DOHH2 (cell line): Measurements from ENCODE around the gene ZNF211.

Source experiments
- H3F3A ChIP-seq: fragments of 200-600 bp; sonication (generic), shearing (Covaris generic); 2 replicates; pipeline ENCODE4 v1.6.0; 2016; ENCODE audit warnings: antibody characterized with exemption, mild to moderate bottlenecking; ENCODE audit not compliant: control insufficient read depth, insufficient read depth
- H3K27ac ChIP-seq: fragments of 200-600 bp; sonication (generic); 2 replicates; pipeline ENCODE4 v1.5.1; 2014; ENCODE audit warnings: low read depth, mild to moderate bottlenecking, low read length, moderate library complexity
- H3K27me3 ChIP-seq: fragments of 200-600 bp; sonication (generic); 2 replicates; pipeline ENCODE4 v1.6.1; 2014; ENCODE audit warnings: mild to moderate bottlenecking, low read length, mixed read lengths; ENCODE audit not compliant: control insufficient read depth
- H3K36me3 ChIP-seq: fragments of 200-600 bp; sonication (generic); 2 replicates; pipeline ENCODE4 v1.6.1; 2014; ENCODE audit warnings: mild to moderate bottlenecking, low read length, moderate library complexity, mixed read lengths; ENCODE audit not compliant: control insufficient read depth
- H3K4me1 ChIP-seq: fragments of 200-600 bp; sonication (generic); 2 replicates; pipeline ENCODE4 v1.6.1; 2014; ENCODE audit warnings: mild to moderate bottlenecking, low read length, mixed read lengths; ENCODE audit not compliant: control insufficient read depth
- H3K4me2 ChIP-seq: fragments of 200-600 bp; sonication (generic); 2 replicates; pipeline ENCODE4 v1.6.0; 2014; ENCODE audit warnings: mild to moderate bottlenecking, low read length, moderate library complexity
- H3K4me3 ChIP-seq: fragments of 200-600 bp; sonication (generic); 2 replicates; pipeline ENCODE4 v1.5.1; 2014; ENCODE audit warnings: mild to moderate bottlenecking, low read length, mixed read lengths
- H3K79me2 ChIP-seq: fragments of 200-600 bp; sonication (generic); 2 replicates; pipeline ENCODE4 v1.6.1; 2014; ENCODE audit warnings: mild to moderate bottlenecking, low read length, mixed read lengths; ENCODE audit not compliant: control insufficient read depth
- H3K9me2 ChIP-seq: fragments of 200-600 bp; sonication (generic); replicated peaks from 2 replicates; pipeline ENCODE4 v1.6.1; 2014; ENCODE audit warnings: mild to moderate bottlenecking, low read length, mixed read lengths; ENCODE audit not compliant: control insufficient read depth
- H3K9me3 ChIP-seq: fragments of 200-600 bp; sonication (generic); 2 replicates; pipeline ENCODE4 v1.6.1; 2014; ENCODE audit warnings: antibody characterized with exemption, low read length, mixed read lengths; ENCODE audit not compliant: control insufficient read depth, insufficient read depth
- H4K20me1 ChIP-seq: fragments of 200-600 bp; sonication (generic); 2 replicates; pipeline ENCODE4 v1.6.0; 2014; ENCODE audit warnings: low read depth, mild to moderate bottlenecking, antibody characterized with exemption, low read length, moderate library complexity; ENCODE audit not compliant: control insufficient read depth, insufficient read depth
- CTCF ChIP-seq: fragments of 200-600 bp; sonication (generic); IDR thresholded peaks from one replicate; pipeline ENCODE4 v1.5.1; 2014; ENCODE audit warnings: antibody characterized with exemption, mild to moderate bottlenecking, low read depth, low read length; ENCODE audit not compliant: poor library complexity, severe bottlenecking
- EZH2phosphoT487 ChIP-seq: fragments of 200-600 bp; sonication (generic); IDR thresholded peaks from 2 replicates; pipeline ENCODE4 v1.6.1; 2017; ENCODE audit warnings: borderline replicate concordance, mild to moderate bottlenecking, antibody characterized with exemption, low read length, moderate library complexity, mixed read lengths

The ZNF211 gene

GRCh38 chr19:57611113-57611512, 21.9 kb upstream of the ZNF211 start:
- Histone ChIP-seq H3K4me3 (no peak overlapping the region), H3K4me2 (no peak overlapping the region), H3K79me2 (no peaks in the 10 kb centered on the region), H3K27me3 (no peaks in the 10 kb centered on the region), H3K4me1 (peaks cover 14% of the 10 kb centered on the region), H3K36me3 (peaks cover 19% of the 10 kb centered on the region), H3F3A (no peaks in the 10 kb centered on the region), H3K9me2 (no peaks in the 10 kb centered on the region), H4K20me1 (no peaks in the 10 kb centered on the region), H3K9me3 (peaks cover 55% of the 10 kb centered on the region), H3K27ac (no peak overlapping the region)
- TF ChIP-seq CTCF: no peak
- TF ChIP-seq EZH2phosphoT487: no peak

DNA sequence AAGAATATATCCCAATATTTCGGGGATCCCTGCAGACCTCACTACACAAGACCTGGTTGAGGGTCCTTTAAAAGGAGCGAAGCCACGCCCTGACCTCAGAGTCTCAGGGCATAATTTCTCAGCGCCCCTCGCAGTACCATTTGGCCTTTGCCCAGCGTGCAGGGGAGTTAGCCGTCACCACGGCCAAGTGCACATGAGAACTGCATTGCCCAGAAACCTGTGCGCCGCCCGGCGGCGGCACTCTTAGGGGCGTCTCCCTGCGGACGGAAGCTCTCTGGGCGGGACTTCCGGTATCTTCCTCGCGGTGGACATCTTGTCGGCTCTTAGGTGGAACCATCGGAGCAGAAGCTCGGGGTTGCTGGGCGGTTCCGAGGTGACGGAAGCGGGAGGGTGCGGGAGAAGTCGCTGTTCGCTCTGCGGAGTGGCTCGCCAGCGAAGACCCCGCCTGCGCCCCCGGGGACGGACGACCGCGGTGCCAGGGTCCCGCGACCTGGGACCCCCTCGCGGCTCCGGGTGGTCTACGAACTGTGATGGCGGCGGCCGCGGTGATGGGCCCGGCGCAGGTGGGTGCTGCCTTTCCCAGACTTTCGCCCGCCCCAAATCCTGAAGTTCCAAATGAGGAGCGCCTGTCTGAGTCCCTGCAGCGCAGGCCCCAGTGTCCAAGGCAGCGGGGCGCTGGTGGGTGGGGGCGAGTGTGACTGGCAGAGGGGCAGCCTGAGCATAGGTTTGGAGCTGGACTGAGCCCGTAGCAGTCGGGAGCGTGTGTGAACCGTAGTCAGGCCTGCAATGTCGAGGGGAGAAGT, 18.8 kb upstream of the ZNF211 start, which contains the start of gene ZNF134:
ZNF134 (plus strand) TSS at position 302 of the 803 bp plus-strand sequence. CDS start 5,227 bp downstream, outside the sequence.
- Histone ChIP-seq H3K27me3 (no peaks in the 10 kb centered on the region), H3K9me3 (peaks cover 60% of the 10 kb centered on the region), H3K79me2 (no peaks in the 10 kb centered on the region), H3K9me2 (no peaks in the 10 kb centered on the region), H3K4me2 (peak within 1 kb of the TSS; percentile 85), H3K27ac (no peak within 1 kb of the TSS), H3K4me1 (peaks cover 14% of the 10 kb centered on the region), H3K36me3 (peaks cover 29% of the 10 kb centered on the region), H4K20me1 (no peaks in the 10 kb centered on the region), H3F3A (no peaks in the 10 kb centered on the region), H3K4me3 (peak within 1 kb of the TSS; percentile 92)
- no peak for TF ChIP-seq CTCF
- no peak for TF ChIP-seq EZH2phosphoT487

- no peaks in the 10 kb centered on the region for H3K27me3 ChIP-seq
- no peaks in the 10 kb centered on the region for H3K79me2 ChIP-seq
- H4K20me1 ChIP-seq: no peaks in the 10 kb centered on the region
- H3K4me3 ChIP-seq: peak overlapping the region; percentile 92; the same call in 1 of the 2 replicates
- H3F3A ChIP-seq: no peaks in the 10 kb centered on the region
- peaks cover 63% of the 10 kb centered on the region for H3K9me3 ChIP-seq
- H3K9me2 ChIP-seq: no peaks in the 10 kb centered on the region
- no peak for TF ChIP-seq EZH2phosphoT487
- TF ChIP-seq CTCF: no peak
- H3K27ac ChIP-seq: no peak overlapping the region
- peak overlapping the region; percentile 85; the same call in 1 of the 2 replicates for H3K4me2 ChIP-seq
- peaks cover 14% of the 10 kb centered on the region for H3K4me1 ChIP-seq
- H3K36me3 ChIP-seq: peaks cover 39% of the 10 kb centered on the region
These were observed 17.6 kb upstream of the ZNF211 start for GRCh38 chr19:57615346-57615745.
